Neural cell (in vitro differentiated cells): ENCODE results near the gene INPPL1. TPM values are rescaled to one million over a fixed set of nuclear protein-coding genes. Genes with fewer than 3 reads are reported as not detected.

Experiments used
- H2AFZ ChIP-seq: fragments of 200-600, 300-800 bp; sonication (generic), shearing (Covaris generic); 2 replicates; pipeline ENCODE4 v1.6.0; 2014; ENCODE audit warnings: low read depth, mild to moderate bottlenecking, antibody characterized with exemption, low read length, moderate library complexity
- H3F3A ChIP-seq: fragments of 200-600 bp; shearing (Covaris generic); 2 replicates; pipeline ENCODE4 v1.6.1; 2016; ENCODE audit warnings: mild to moderate bottlenecking, moderate library complexity, mixed read lengths, antibody characterized with exemption, low read length; ENCODE audit not compliant: insufficient read depth, poor library complexity, severe bottlenecking
- H3K27ac ChIP-seq: fragments of 200-600, 300-800 bp; sonication (generic), shearing (Covaris generic); 2 replicates; pipeline ENCODE4 v1.5.1; 2014; ENCODE audit warnings: mild to moderate bottlenecking, low read length, moderate library complexity
- H3K27me3 ChIP-seq: fragments of 300-800, 200-600 bp; sonication (generic), shearing (Covaris generic); 2 replicates; pipeline ENCODE4 v1.6.0; 2014; ENCODE audit warnings: mild to moderate bottlenecking, low read depth, low read length, moderate library complexity; ENCODE audit not compliant: insufficient read depth
- H3K36me3 ChIP-seq: fragments of 300-800, 200-600 bp; sonication (generic), shearing (Covaris generic); 2 replicates; pipeline ENCODE4 v1.5.1; 2014; ENCODE audit warnings: mild to moderate bottlenecking, antibody characterized with exemption, low read length, moderate library complexity; ENCODE audit not compliant: insufficient read depth
- H3K4me2 ChIP-seq: fragments of 300-800, 200-600 bp; sonication (generic), shearing (Covaris generic); 2 replicates; pipeline ENCODE4 v1.6.0; 2014; ENCODE audit warnings: mild to moderate bottlenecking, low read length
- H3K4me3 ChIP-seq: fragments of 300-800, 200-600 bp; sonication (generic), shearing (Covaris generic); 2 replicates; pipeline ENCODE4 v1.5.1; 2014; ENCODE audit warnings: mild to moderate bottlenecking, low read length, moderate library complexity
- H3K79me2 ChIP-seq: fragments of 200-600 bp; shearing (Covaris generic); replicated peaks from 2 replicates; pipeline ENCODE4 v1.6.0; 2014; ENCODE audit warnings: mild to moderate bottlenecking, low read length, moderate library complexity; ENCODE audit not compliant: insufficient read depth
- H3K9ac ChIP-seq: fragments of 300-800, 200-600 bp; sonication (generic), shearing (Covaris generic); 2 replicates; pipeline ENCODE4 v1.6.1; 2016; ENCODE audit warnings: mild to moderate bottlenecking, low read length, mixed read lengths
- H3K9me2 ChIP-seq: fragments of 200-600 bp; shearing (Covaris generic); 2 replicates; pipeline ENCODE4 v1.6.1; 2016; ENCODE audit warnings: mild to moderate bottlenecking, low read length, mixed read lengths; ENCODE audit not compliant: insufficient read depth
- H3K9me3 ChIP-seq: fragments of 200-600, 300-800 bp; sonication (generic), shearing (Covaris generic); 2 replicates; pipeline ENCODE4 v1.6.1; 2016; ENCODE audit warnings: mild to moderate bottlenecking, mixed run types, low read length, moderate library complexity, mixed read lengths
- H4K20me1 ChIP-seq: fragments of 200-600 bp; shearing (Covaris generic); 2 replicates; pipeline ENCODE4 v1.6.1; 2016; ENCODE audit warnings: mild to moderate bottlenecking, mixed run types; ENCODE audit not compliant: insufficient read depth
- EZH2 ChIP-seq: fragments of 200-600, 300-800 bp; shearing (Covaris generic), sonication (generic); IDR thresholded peaks from 2 replicates; pipeline ENCODE4 v1.6.1; 2014; ENCODE audit warnings: antibody characterized with exemption, low read length, borderline replicate concordance, mild to moderate bottlenecking; ENCODE audit not compliant: insufficient read depth, poor library complexity, severe bottlenecking
- MXI1 ChIP-seq: fragments of 450-650 bp; conservative IDR thresholded peaks from 2 replicates; pipeline ENCODE4 v1.6.1; 2014; ENCODE audit warnings: antibody characterized with exemption, mild to moderate bottlenecking; ENCODE audit not compliant: poor library complexity, severe bottlenecking
- POLR2AphosphoS5 ChIP-seq: IDR thresholded peaks from 2 replicates; pipeline ENCODE4 v1.6.1; 2012
- RAD21 ChIP-seq: fragments of 450-650 bp; conservative IDR thresholded peaks from 2 replicates; pipeline ENCODE4 v1.6.1; 2014; ENCODE audit warnings: antibody characterized with exemption, mild to moderate bottlenecking, moderate library complexity
- SMC3 ChIP-seq: fragments of 450-650 bp; conservative IDR thresholded peaks from 2 replicates; pipeline ENCODE4 v1.6.1; 2014; ENCODE audit warnings: antibody characterized with exemption, mild to moderate bottlenecking, moderate library complexity; ENCODE audit not compliant: poor library complexity
- polyA plus RNA-seq: library from polyadenylated mRNA; depleted of rRNA; stranded (reverse); fragments of >200 nt; gene quantifications from 2 replicates; pipeline ENCODE4 v1.2.3, GENCODE V29; 2014
- TF ChIP-seq, protein P1 (sequence below): IDR thresholded peaks from 2 replicates; pipeline ENCODE4 v1.6.1; 2012; ENCODE audit warnings: borderline replicate concordance

INPPL1 gene
- polyA plus RNA-seq, 1 donor from 2014 or later = 2.0 TPM

DNA sequence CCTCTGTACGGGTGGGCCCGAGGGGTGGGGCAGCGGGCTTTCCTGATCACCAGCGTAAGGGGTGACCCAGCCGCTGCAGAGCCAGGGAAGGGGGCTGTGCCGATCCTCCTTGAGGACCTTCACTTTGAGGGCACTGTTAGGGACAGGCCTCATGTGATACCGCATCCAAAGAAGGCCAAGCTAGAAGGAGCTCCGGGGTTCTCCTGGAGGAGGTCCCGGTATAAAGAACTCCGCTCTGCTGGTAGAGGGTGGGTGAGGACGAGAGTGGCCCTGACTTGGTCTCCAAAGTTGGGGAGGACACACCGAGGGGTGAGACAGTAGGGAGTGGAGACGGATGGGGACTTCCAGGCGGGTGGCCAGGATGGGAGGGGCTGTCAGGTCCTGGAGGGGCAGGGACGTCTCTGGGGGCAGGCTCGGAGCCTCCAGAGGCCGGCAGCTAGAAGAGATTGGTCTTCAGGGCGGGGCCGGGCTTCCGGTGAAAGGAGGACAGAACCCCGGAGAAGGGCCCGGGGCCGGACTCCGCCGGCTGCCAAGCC is 14.8 kb downstream of the INPPL1 start:
- H3F3A ChIP-seq = no peaks in the 10 kb centered on the region
- no peak overlapping the region for H3K27ac ChIP-seq
- H3K36me3 ChIP-seq = no peaks in the 10 kb centered on the region
- H4K20me1 ChIP-seq = no peaks in the 10 kb centered on the region
- H3K4me2 ChIP-seq = no peak overlapping the region
- H3K9ac ChIP-seq = no peak overlapping the region
- peaks cover 61% of the 10 kb centered on the region for H3K27me3 ChIP-seq
- TF ChIP-seq EZH2 (peak; percentile 12), SMC3 (no peak)
- TF ChIP-seq, protein P1, sequence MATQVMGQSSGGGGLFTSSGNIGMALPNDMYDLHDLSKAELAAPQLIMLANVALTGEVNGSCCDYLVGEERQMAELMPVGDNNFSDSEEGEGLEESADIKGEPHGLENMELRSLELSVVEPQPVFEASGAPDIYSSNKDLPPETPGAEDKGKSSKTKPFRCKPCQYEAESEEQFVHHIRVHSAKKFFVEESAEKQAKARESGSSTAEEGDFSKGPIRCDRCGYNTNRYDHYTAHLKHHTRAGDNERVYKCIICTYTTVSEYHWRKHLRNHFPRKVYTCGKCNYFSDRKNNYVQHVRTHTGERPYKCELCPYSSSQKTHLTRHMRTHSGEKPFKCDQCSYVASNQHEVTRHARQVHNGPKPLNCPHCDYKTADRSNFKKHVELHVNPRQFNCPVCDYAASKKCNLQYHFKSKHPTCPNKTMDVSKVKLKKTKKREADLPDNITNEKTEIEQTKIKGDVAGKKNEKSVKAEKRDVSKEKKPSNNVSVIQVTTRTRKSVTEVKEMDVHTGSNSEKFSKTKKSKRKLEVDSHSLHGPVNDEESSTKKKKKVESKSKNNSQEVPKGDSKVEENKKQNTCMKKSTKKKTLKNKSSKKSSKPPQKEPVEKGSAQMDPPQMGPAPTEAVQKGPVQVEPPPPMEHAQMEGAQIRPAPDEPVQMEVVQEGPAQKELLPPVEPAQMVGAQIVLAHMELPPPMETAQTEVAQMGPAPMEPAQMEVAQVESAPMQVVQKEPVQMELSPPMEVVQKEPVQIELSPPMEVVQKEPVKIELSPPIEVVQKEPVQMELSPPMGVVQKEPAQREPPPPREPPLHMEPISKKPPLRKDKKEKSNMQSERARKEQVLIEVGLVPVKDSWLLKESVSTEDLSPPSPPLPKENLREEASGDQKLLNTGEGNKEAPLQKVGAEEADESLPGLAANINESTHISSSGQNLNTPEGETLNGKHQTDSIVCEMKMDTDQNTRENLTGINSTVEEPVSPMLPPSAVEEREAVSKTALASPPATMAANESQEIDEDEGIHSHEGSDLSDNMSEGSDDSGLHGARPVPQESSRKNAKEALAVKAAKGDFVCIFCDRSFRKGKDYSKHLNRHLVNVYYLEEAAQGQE = no peak
- no peak overlapping the region for H3K4me3 ChIP-seq
- peaks cover 4% of the 10 kb centered on the region for H3K9me3 ChIP-seq
- no peak overlapping the region for H2AFZ ChIP-seq
- H3K79me2 ChIP-seq = no peaks in the 10 kb centered on the region
- H3K9me2 ChIP-seq = no peaks in the 10 kb centered on the region

DNA sequence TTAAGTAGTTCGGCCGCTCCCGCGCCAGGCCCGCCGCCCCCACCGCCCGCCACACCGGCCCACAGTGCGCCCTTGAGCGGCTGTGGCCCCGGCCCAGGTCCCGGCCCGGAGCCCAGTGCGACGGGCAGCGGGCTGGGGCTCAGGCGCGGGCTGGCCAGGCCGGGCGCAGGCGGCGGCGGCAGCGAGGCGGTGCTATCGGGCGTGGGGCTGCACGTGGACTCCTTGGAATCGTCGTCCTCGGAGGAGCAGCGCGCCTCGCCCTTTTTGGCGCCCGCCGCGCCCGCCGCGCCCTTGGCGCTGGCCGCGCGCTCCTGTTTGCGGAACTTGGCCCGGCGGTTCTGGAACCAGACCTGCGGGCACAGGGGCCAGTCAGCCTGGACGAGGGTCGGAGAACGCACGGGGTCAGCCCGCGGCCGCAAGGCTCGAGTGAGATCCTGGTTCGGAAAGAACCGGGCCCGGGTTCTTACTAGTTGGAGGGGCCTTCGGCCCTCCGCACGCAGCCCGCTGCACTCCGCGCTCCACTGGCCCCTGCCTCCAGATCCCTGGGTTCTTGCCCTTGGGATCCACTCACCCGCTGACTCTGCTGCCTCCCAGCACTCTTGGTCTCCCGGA is 15.4 kb downstream of the INPPL1 start:
- H3K4me3 ChIP-seq = peak overlapping the region; percentile 43
- no peak overlapping the region for H2AFZ ChIP-seq
- no peaks in the 10 kb centered on the region for H4K20me1 ChIP-seq
- H3F3A ChIP-seq = no peaks in the 10 kb centered on the region
- H3K9me3 ChIP-seq = peaks cover 4% of the 10 kb centered on the region
- no peak overlapping the region for H3K9ac ChIP-seq
- H3K79me2 ChIP-seq = no peaks in the 10 kb centered on the region
- H3K27me3 ChIP-seq = peaks cover 66% of the 10 kb centered on the region
- H3K4me2 ChIP-seq = no peak overlapping the region
- no peak overlapping the region for H3K27ac ChIP-seq
- no peaks in the 10 kb centered on the region for H3K36me3 ChIP-seq
- H3K9me2 ChIP-seq = no peaks in the 10 kb centered on the region
- TF ChIP-seq MXI1 (no peak), EZH2 (peak; percentile 23)

DNA sequence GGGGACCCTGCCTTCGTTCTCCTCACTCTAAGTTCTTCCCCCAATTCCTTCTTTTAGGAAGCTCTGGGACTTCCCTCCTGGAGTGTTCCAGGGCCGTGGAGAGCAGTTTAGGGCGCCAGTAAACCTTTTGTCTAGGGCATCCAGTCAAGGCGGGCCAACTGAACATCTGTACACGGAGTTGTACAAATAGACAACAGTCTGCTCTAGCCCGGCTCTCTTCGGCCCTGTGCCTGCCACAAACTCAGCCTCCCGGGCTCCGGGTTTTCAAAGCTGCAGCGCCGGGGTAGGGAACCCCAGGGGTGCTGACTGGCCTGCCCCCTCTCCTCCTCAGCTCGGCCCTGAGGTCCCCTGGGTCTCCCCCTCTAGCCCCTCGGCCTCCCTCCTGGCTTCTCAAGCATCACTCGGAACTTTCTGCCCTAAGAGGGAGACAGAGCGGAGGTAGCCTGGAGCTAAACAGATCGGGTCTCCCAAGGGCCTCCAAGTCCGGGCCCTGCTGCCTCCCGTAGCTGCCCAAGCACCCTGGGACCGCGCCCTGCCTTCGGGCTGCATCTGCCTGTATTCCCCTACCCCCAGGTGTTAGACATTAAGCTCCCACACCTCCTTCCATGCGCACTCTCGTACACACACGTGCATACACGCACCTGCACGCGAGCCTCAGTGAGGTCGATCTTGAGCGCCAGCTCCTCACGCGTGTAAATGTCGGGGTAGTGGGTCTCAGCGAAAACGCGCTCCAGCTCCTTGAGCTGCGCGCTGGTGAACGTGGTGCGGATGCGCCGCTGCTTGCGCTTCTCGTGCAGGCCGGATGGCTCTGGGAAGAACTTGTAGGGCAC is 16.1 kb downstream of the INPPL1 start:
- no peaks in the 10 kb centered on the region for H3F3A ChIP-seq
- H3K79me2 ChIP-seq = no peaks in the 10 kb centered on the region
- H3K27me3 ChIP-seq = peaks cover 73% of the 10 kb centered on the region
- no peak for TF ChIP-seq RAD21
- TF ChIP-seq POLR2AphosphoS5 = peak; percentile 26
- no peaks in the 10 kb centered on the region for H4K20me1 ChIP-seq
- H2AFZ ChIP-seq = no peak overlapping the region
- H3K9me2 ChIP-seq = no peaks in the 10 kb centered on the region
- H3K9ac ChIP-seq = no peak overlapping the region
- H3K36me3 ChIP-seq = no peaks in the 10 kb centered on the region
- no peak overlapping the region for H3K4me2 ChIP-seq
- H3K9me3 ChIP-seq = peaks cover 4% of the 10 kb centered on the region
- H3K27ac ChIP-seq = no peak overlapping the region
- peak overlapping the region; percentile 43 for H3K4me3 ChIP-seq
